HEK293 (cell line): ENCODE data around the gene LIPN.

Experiments
- CTCF ChIA-PET: fragments of 350-600 bp; formaldehyde crosslinking; extraction: SDS; loops from one replicate; lab custom pipeline; 2021; ENCODE audit warnings: antibody characterized with exemption; lab: Yijun Ruan, JAX
- POLR2A ChIA-PET: fragments of 300-600 bp; formaldehyde crosslinking; extraction: SDS; loops from one replicate; lab custom pipeline; 2020; ENCODE audit warnings: antibody characterized with exemption, inconsistent platforms; lab: Yijun Ruan, JAX
- H3K27ac ChIP-seq: fragments of 200-500 bp; sonication (Bioruptor generic); 2 replicates; pipeline ENCODE4 v1.5.1; 2014; ENCODE audit warnings: low read depth, low read length, control low read depth, inconsistent platforms; ENCODE audit errors: extremely low read depth
- H3K36me3 ChIP-seq, 2 experiments: fragments of 200-500 bp in 1 of 2; sonication (Bioruptor generic) in 1 of 2; 1 replicate in 1 of 2; 2 replicates in 1 of 2; pipeline ENCODE4 v1.5.1; 2014 to 2017; ENCODE audit warnings: inconsistent platforms in 2 of 2, low read length in 2 of 2; ENCODE audit not compliant: control insufficient read depth in 2 of 2, insufficient read depth in 1 of 2
- H3K4me1 ChIP-seq: fragments of 200-500 bp; sonication (Bioruptor generic); 2 replicates; pipeline ENCODE4 v1.5.1; 2014; ENCODE audit warnings: mild to moderate bottlenecking, low read length, inconsistent platforms; ENCODE audit not compliant: control insufficient read depth, insufficient read depth
- H3K4me3 ChIP-seq: 2 replicates; pipeline ENCODE4 v1.5.1; 2011; ENCODE audit warnings: low read depth, mild to moderate bottlenecking, control low read depth, low read length, moderate library complexity
- H3K9me3 ChIP-seq: fragments of 200-500 bp; sonication (Bioruptor generic); 2 replicates; pipeline ENCODE4 v1.5.1; 2014; ENCODE audit warnings: low read depth, low read length, inconsistent platforms; ENCODE audit not compliant: control insufficient read depth, insufficient read depth
- ATF2 ChIP-seq: fragments of 450-650 bp; formaldehyde crosslinking; IDR thresholded peaks from 2 replicates; pipeline ENCODE4 v1.5.1; 2016; ENCODE audit warnings: missing biosample characterization, missing genetic modification characterization, low read depth
- HOXA7 ChIP-seq: sonication (generic); formaldehyde crosslinking; IDR thresholded peaks from 2 replicates; pipeline ENCODE4 v1.8.1; 2022; ENCODE audit warnings: missing genetic modification reagents, borderline replicate concordance
- KLF17 ChIP-seq: fragments of 450-650 bp; formaldehyde crosslinking; IDR thresholded peaks from 2 replicates; pipeline ENCODE4 v1.5.1; 2016; ENCODE audit warnings: missing biosample characterization, missing genetic modification characterization
- PRDM2 ChIP-seq: fragments of 450-650 bp; formaldehyde crosslinking; IDR thresholded peaks from 2 replicates; pipeline ENCODE4 v1.5.1; 2016; ENCODE audit warnings: missing biosample characterization, missing genetic modification characterization, borderline replicate concordance
- RBAK ChIP-seq: fragments of 450-650 bp; formaldehyde crosslinking; IDR thresholded peaks from 2 replicates; pipeline ENCODE4 v1.5.1; 2016; ENCODE audit warnings: missing biosample characterization, missing genetic modification characterization
- REPIN1 ChIP-seq: fragments of 450-650 bp; formaldehyde crosslinking; IDR thresholded peaks from 2 replicates; pipeline ENCODE4 v1.5.1; 2017; ENCODE audit warnings: missing biosample characterization, missing genetic modification characterization, low read depth
- ZNF133 ChIP-seq: fragments of 450-650 bp; formaldehyde crosslinking; IDR thresholded peaks from 2 replicates; pipeline ENCODE4 v1.5.1; 2016; ENCODE audit warnings: missing biosample characterization, missing genetic modification characterization
- ZNF169 ChIP-seq: fragments of 450-650 bp; formaldehyde crosslinking; IDR thresholded peaks from 2 replicates; pipeline ENCODE4 v1.5.1; 2016; ENCODE audit warnings: missing biosample characterization, missing genetic modification characterization
- ZNF518A ChIP-seq: fragments of 450-650 bp; formaldehyde crosslinking; conservative IDR thresholded peaks from 2 replicates; pipeline ENCODE4 v1.5.1; 2016; ENCODE audit warnings: low read depth, missing biosample characterization, missing genetic modification characterization
- ZNF548 ChIP-seq: fragments of 450-650 bp; formaldehyde crosslinking; IDR thresholded peaks from 2 replicates; pipeline ENCODE4 v1.5.1; 2016; ENCODE audit warnings: missing biosample characterization, missing genetic modification characterization
- ZNF585B ChIP-seq: fragments of 450-650 bp; formaldehyde crosslinking; IDR thresholded peaks from 2 replicates; pipeline ENCODE4 v1.5.1; 2016; ENCODE audit warnings: missing biosample characterization, missing genetic modification characterization
- ZNF677 ChIP-seq: fragments of 450-650 bp; IDR thresholded peaks from 2 replicates; pipeline ENCODE4 v1.5.0; 2018; ENCODE audit warnings: missing biosample characterization, mild to moderate bottlenecking, missing genetic modification characterization, moderate library complexity

LIPN gene

GRCh38 chr10:88756660-88757059, 3.2 kb upstream of the LIPN start (continued):
- TF ChIP-seq ZNF518A (tag by site-specific recombination) (no peak), PRDM2 (tag by site-specific recombination) (no peak), KLF17 (tag by site-specific recombination) (no peak)

GRCh38 chr10:88762906-88763305, 3.1 kb downstream of the LIPN start:
- CTCF ChIA-PET = no interaction called here
- no peaks in the 10 kb centered on the region for H3K4me1 ChIP-seq
- no peak overlapping the region for H3K4me3 ChIP-seq
- POLR2A ChIA-PET = no interaction called here
- H3K36me3 ChIP-seq = no peaks in the 10 kb centered on the region
- no peak for TF ChIP-seq REPIN1 (tag by site-specific recombination)
- no peak for TF ChIP-seq ZNF169
- TF ChIP-seq ZNF133 (tag by site-specific recombination) = no peak
- no peak for TF ChIP-seq ZNF585B (tag by site-specific recombination)
- TF ChIP-seq HOXA7 (CRISPR knock-in tag) = no peak
- no peak for TF ChIP-seq ZNF548 (tag by site-specific recombination)
- TF ChIP-seq ZNF677 (tag by site-specific recombination) = no peak
- no peak for TF ChIP-seq ATF2 (tag by site-specific recombination)
- no peak for TF ChIP-seq RBAK (tag by site-specific recombination)
- H3K9me3 ChIP-seq = no peaks in the 10 kb centered on the region
- no peak overlapping the region for H3K27ac ChIP-seq
